Measurements from ENCODE around the gene CPA2. TPM values are rescaled to one million over a fixed set of nuclear protein-coding genes. Genes with fewer than 3 reads are reported as not detected.
"Not testable (repeated sequence)": the region's sequence is repeated elsewhere in the genome, so short reads cannot be mapped to it uniquely, and the experiment has no call there.

Gene CPA2
- total RNA-seq (2014; rRNA removed; shearing (Covaris generic); ENCODE audit: low replicate concordance) = not detected in 2 replicates

GRCh38 chr7:130266258-130266960, at the start of gene CPA2:
TSS of gene CPA2 (plus strand) at chr7:130266863. CDS start at chr7:130266882, 19 bp downstream.
- in situ Hi-C loops (cut with HindIII; ENCODE audit: low pct_unique_long_range_greater_than_20kb, low sequenced_read_pairs) = no loop called here
- DNase-seq (ENCODE audit: low read depth) = no peak

- in situ Hi-C loops (cut with HindIII; ENCODE audit: low pct_unique_long_range_greater_than_20kb, low sequenced_read_pairs) = no loop called here
- DNase-seq (ENCODE audit: low read depth) = no peak
These were observed 47.6 kb upstream of the CPA2 start for GRCh38 chr7:130218806-130219620.

- in situ Hi-C loops (cut with HindIII; ENCODE audit: low pct_unique_long_range_greater_than_20kb, low sequenced_read_pairs) = no loop called here
These were observed 46.8 kb upstream of the CPA2 start for GRCh38 chr7:130219871-130220270.

GRCh38 chr7:130221746-130222145, 44.9 kb upstream of the CPA2 start:
- in situ Hi-C loops (cut with HindIII; ENCODE audit: low pct_unique_long_range_greater_than_20kb, low sequenced_read_pairs) = no loop called here
- no peak for DNase-seq (ENCODE audit: low read depth)

More at GRCh38 chr7:130219871-130220270, 46.8 kb upstream of the CPA2 start:
- DNase-seq (ENCODE audit: low read depth) = no peak

- in situ Hi-C loops (cut with HindIII; ENCODE audit: low pct_unique_long_range_greater_than_20kb, low sequenced_read_pairs) = no loop called here
- DNase-seq (ENCODE audit: low read depth) = no peak
These were observed 43.0 kb upstream of the CPA2 start for GRCh38 chr7:130223646-130224045.

- DNase-seq (ENCODE audit: low read depth) = no peak
- in situ Hi-C loops (cut with HindIII; ENCODE audit: low pct_unique_long_range_greater_than_20kb, low sequenced_read_pairs) = no loop called here
These were observed 42.5 kb upstream of the CPA2 start for GRCh38 chr7:130224210-130224609.

GRCh38 chr7:130224923-130225322, 41.7 kb upstream of the CPA2 start:
- in situ Hi-C loops (cut with HindIII; ENCODE audit: low pct_unique_long_range_greater_than_20kb, low sequenced_read_pairs); DNase-seq (ENCODE audit: low read depth): not testable (repeated sequence)

- DNase-seq (ENCODE audit: low read depth) = no peak
- in situ Hi-C loops (cut with HindIII; ENCODE audit: low pct_unique_long_range_greater_than_20kb, low sequenced_read_pairs) = no loop called here
These were observed 40.3 kb upstream of the CPA2 start for GRCh38 chr7:130226333-130226732.

- in situ Hi-C loops (cut with HindIII; ENCODE audit: low pct_unique_long_range_greater_than_20kb, low sequenced_read_pairs) = no loop called here
- DNase-seq (ENCODE audit: low read depth) = no peak
These were observed 38.6 kb upstream of the CPA2 start for GRCh38 chr7:130227883-130228575.

GRCh38 chr7:130228840-130229502, 37.7 kb upstream of the CPA2 start:
- in situ Hi-C loops (cut with HindIII; ENCODE audit: low pct_unique_long_range_greater_than_20kb, low sequenced_read_pairs) = no loop called here
- no peak for DNase-seq (ENCODE audit: low read depth)

GRCh38 chr7:130229981-130230380, 36.7 kb upstream of the CPA2 start:
- in situ Hi-C loops (cut with HindIII; ENCODE audit: low pct_unique_long_range_greater_than_20kb, low sequenced_read_pairs); DNase-seq (ENCODE audit: low read depth): not testable (repeated sequence)

GRCh38 chr7:130231792-130232191, 34.9 kb upstream of the CPA2 start:
- in situ Hi-C loops (cut with HindIII; ENCODE audit: low pct_unique_long_range_greater_than_20kb, low sequenced_read_pairs) = no loop called here
- DNase-seq (ENCODE audit: low read depth) = no peak

GRCh38 chr7:130232209-130232608, 34.5 kb upstream of the CPA2 start:
- no peak for DNase-seq (ENCODE audit: low read depth)
- in situ Hi-C loops (cut with HindIII; ENCODE audit: low pct_unique_long_range_greater_than_20kb, low sequenced_read_pairs) = no loop called here

GRCh38 chr7:130234078-130234477, 32.6 kb upstream of the CPA2 start:
- in situ Hi-C loops (cut with HindIII; ENCODE audit: low pct_unique_long_range_greater_than_20kb, low sequenced_read_pairs) = no loop called here
- no peak for DNase-seq (ENCODE audit: low read depth)

GRCh38 chr7:130236361-130236760, 30.3 kb upstream of the CPA2 start:
- in situ Hi-C loops (cut with HindIII; ENCODE audit: low pct_unique_long_range_greater_than_20kb, low sequenced_read_pairs); DNase-seq (ENCODE audit: low read depth): not testable (repeated sequence)

- in situ Hi-C loops (cut with HindIII; ENCODE audit: low pct_unique_long_range_greater_than_20kb, low sequenced_read_pairs) = no loop called here
- DNase-seq (ENCODE audit: low read depth) = no peak
These were observed 26.4 kb upstream of the CPA2 start for GRCh38 chr7:130240240-130240639.

- in situ Hi-C loops (cut with HindIII; ENCODE audit: low pct_unique_long_range_greater_than_20kb, low sequenced_read_pairs) = no loop called here
- no peak for DNase-seq (ENCODE audit: low read depth)
These were observed 24.3 kb upstream of the CPA2 start for GRCh38 chr7:130242198-130243014.

GRCh38 chr7:130243486-130243885, 23.2 kb upstream of the CPA2 start:
- in situ Hi-C loops (cut with HindIII; ENCODE audit: low pct_unique_long_range_greater_than_20kb, low sequenced_read_pairs); DNase-seq (ENCODE audit: low read depth): not testable (repeated sequence)
